GM10266 (cell line): ENCODE results near the gene KCNJ1.

Experiments
- DNase-seq: peaks from one replicate; pipeline ENCODE4 v3.0.0; 2012; ENCODE audit errors: extremely low spot score
- CTCF ChIP-seq: IDR thresholded peaks from 2 replicates; pipeline ENCODE4 v1.5.1; 2012; ENCODE audit warnings: mild to moderate bottlenecking, low read depth; ENCODE audit not compliant: control insufficient read depth, insufficient read depth; ENCODE audit errors: missing control alignments

Gene KCNJ1

GRCh38 chr11:128879817-128880216 is 12.7 kb upstream of the KCNJ1 start:
- no peak for DNase-seq
- no peak for TF ChIP-seq CTCF

- DNase-seq = no peak
- no peak for TF ChIP-seq CTCF
Observed at GRCh38 chr11:128878455-128878854, 11.4 kb upstream of the KCNJ1 start.

DNA sequence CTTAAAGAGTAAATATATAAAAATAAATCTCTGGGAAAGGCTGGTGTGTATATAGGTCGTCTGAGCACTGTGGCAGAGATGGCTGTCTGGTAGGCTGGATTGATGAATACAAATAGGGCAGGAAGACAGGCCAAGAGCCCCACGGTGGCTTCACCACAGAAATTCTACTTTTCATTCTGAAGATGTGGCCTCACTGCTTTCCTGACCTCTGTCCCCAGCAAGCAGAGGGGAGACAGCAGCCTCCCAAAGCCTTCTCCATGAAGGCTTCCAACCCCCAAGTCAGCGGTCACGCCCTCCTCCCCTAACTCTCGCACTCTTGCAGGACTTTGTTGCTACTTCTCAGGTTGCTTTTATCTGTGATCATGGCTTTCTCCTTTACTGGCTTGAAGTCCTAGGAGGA is 10.6 kb upstream of the KCNJ1 start:
- no peak for DNase-seq
- no peak for TF ChIP-seq CTCF

- DNase-seq = no peak
- no peak for TF ChIP-seq CTCF
Observed at GRCh38 chr11:128876133-128876650, 9.1 kb upstream of the KCNJ1 start.

- TF ChIP-seq CTCF = no peak
- DNase-seq = no peak
Observed at GRCh38 chr11:128874427-128874826, 7.3 kb upstream of the KCNJ1 start.

GRCh38 chr11:128872594-128872993 is 5.5 kb upstream of the KCNJ1 start:
- no peak for DNase-seq
- TF ChIP-seq CTCF = no peak

- DNase-seq = no peak
- TF ChIP-seq CTCF = no peak
Observed at GRCh38 chr11:128872094-128872493, 5.0 kb upstream of the KCNJ1 start.
